GM18951 (cell line): Measurements from ENCODE around the gene ARHGAP35.

Experiments
- POLR2A ChIP-seq: IDR thresholded peaks from 4 replicates; pipeline ENCODE4 v1.6.1; 2011; ENCODE audit warnings: mild to moderate bottlenecking; ENCODE audit not compliant: insufficient read length, insufficient read depth; ENCODE audit errors: extremely low read depth
- in situ Hi-C: fragments of 300-500 bp; cut with MboI; formaldehyde crosslinking; loops from one replicate; pipeline ENCODE4 v1.12.0; 2022; ENCODE audit warnings: low sequenced_read_pairs, mixed read lengths, inconsistent platforms; ENCODE audit not compliant: unreplicated experiment

Gene ARHGAP35

DNA sequence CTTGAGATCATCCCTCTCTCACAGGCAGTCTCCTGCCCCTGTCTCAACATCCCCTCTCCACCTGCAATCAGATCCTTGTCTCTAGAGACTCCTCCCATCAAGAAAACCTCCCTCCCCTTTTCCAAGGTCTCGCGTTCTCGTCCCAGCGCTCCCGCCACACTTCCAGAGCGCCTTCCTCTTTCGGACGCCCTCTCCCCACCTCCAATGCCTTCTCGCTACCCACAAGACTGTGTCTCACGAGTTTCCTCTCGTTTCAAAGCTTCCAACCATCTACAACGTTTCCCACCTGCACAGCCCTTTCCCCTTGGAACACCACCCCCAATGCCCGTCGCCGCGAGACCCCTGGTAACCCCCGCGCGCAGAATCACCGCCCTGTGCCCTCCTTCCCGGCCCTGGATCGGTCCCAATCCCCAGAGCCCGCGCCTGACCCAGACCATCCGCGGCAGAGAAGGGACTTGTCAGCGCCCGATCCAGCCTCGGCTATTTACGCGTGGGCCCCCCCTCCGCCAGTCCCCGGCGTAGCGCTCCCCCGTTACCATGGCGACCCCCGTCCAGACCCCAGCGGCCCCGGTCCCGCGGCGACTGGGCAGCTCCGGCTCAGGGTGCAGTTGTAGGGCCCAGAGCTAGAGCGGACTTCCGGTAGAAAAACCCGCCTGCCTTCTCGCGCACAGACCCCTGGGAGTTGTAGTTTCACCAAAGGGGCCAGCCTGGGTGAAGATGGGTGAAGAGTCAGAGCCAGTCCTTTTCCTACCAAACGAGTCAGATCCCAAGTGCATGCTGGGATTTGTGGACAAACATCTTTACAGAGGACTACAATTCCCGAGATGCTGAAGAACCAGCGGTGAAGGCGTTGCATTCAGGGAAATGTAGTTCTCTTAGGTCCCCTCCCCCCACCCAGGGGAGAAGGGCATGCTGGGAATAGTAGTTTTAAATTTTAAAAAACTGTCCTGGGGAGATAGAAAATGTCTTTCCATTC, 10.3 kb upstream of the ARHGAP35 start, which contains the start of gene AP2S1:
Gene AP2S1 (minus strand): TSS at position 619 of the 976 bp plus-strand sequence. CDS start 80 bp downstream, at position 539.
- in situ Hi-C loops, result loop anchor here (10.0 kb wide), 1 partner anchor 144 kb away; no protein-coding TSS in a partner anchor
- peak; percentile 83 for TF ChIP-seq POLR2A

DNA sequence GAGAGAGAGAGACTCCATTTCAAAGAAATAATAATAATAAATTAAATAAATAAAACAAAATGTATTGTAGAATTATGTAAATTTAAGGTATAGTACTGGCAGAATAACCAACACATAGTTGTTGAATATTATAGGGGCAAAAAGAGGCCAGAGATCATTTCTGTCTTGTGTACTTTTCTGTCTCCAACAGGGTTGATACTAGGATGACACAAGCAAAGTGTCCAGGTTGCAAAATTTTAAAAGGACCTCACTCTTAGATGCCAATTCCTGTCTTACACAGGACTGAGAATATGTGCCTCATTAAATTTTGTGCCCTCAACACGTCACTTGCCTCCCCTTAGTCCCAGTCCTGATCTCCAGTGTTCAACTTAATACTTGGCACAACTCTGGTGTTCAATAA, 8.0 kb upstream of the ARHGAP35 start:
- no peak for TF ChIP-seq POLR2A
- in situ Hi-C loops, result loop anchor here (10.0 kb wide), 1 partner anchor 142 kb away; no protein-coding TSS in a partner anchor

DNA sequence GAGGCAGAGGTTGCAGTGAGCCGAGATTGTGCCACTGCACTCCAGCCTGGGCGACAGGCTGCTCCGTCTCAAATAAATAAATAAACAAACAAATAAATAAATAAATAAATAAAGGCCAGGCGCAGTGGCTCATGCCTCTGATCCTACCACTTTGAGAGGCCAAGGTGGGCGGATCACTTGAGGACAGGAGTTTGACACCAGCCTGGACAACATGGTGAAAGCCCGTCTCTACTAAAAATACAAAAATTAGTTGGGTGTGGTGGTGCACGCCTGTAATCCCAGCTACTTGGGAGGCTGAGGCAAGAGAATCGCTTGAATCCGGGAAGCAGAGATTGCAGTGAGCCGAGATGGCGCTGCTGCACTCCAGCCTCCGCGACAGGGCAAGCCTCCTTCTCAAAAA, 6.1 kb upstream of the ARHGAP35 start:
- in situ Hi-C loops, result loop anchor here (10.0 kb wide), 1 partner anchor 140 kb away; no protein-coding TSS in a partner anchor

DNA sequence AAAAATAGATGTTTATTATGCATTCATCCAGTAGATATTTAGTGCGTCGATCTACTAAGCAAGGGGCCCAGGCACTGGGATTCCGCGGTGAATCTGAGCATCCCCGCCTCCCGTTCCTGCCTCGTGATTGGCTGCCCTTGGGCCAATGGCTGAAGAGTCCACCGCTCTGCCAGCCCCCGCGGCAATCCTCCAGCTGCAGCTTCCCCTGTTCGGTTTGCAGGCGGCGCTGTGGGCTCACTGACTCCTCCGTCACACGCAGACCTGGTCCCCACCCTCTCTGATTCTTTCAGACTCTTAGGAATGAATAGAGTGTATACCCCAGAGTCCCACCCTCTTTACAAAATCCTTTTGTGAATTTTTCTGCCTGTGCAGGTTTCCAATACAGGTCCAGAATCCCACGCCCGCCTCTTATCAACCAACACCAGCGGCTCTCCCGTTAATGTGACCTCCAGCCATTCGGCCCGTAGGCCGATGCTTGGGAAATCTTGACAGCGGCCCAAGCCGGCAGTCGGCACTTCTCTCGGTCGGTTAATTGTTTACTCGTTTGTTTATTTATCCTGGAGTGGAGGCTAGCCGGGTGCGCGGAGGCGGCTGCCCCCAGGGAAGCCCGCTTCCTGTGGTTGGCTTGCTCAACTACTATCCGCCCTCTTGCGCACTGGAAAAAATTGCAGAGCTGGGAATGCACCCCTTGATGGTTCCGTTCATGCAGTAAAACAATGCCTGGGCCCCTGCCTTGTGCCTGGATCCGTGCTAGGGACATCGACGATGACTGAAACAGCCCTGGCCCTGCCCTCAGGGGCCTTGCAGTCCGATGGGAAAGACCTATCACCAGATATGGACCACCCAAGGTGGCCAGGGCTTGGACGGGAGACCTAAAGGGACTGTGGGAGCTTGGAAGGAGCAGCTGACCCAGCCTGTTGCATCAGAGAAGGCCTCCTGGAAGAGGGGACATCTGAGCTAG, 4.5 kb upstream of the ARHGAP35 start:
- TF ChIP-seq POLR2A, result no peak
- in situ Hi-C loops, result loop anchor here (10.0 kb wide), 1 partner anchor 138 kb away; no protein-coding TSS in a partner anchor

DNA sequence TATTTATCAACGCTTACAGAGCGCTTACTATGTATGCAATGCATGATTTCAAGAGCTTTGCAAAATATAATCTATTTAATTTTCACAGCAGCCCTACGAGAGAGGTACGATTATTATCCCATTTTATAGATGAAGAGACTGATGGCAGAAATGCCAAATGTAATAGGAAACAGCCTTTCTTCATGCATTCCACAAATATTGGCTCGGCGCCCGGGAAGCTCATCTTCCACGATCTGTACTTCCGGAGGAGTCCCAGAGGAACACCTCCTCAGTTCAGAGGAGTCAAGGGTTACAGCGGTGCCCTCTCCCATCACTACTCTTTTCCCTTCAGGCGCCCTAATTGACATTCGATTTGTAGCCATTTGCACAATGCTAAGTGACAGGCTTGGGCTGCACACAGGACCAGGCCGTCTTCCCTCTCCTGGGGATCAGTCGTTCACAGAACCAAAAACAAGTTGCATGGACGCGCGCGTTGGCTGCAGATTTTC, 1.1 kb upstream of the ARHGAP35 start:
- in situ Hi-C loops, result loop anchor here (10.0 kb wide), 1 partner anchor 135 kb away; no protein-coding TSS in a partner anchor
- no peak for TF ChIP-seq POLR2A

DNA sequence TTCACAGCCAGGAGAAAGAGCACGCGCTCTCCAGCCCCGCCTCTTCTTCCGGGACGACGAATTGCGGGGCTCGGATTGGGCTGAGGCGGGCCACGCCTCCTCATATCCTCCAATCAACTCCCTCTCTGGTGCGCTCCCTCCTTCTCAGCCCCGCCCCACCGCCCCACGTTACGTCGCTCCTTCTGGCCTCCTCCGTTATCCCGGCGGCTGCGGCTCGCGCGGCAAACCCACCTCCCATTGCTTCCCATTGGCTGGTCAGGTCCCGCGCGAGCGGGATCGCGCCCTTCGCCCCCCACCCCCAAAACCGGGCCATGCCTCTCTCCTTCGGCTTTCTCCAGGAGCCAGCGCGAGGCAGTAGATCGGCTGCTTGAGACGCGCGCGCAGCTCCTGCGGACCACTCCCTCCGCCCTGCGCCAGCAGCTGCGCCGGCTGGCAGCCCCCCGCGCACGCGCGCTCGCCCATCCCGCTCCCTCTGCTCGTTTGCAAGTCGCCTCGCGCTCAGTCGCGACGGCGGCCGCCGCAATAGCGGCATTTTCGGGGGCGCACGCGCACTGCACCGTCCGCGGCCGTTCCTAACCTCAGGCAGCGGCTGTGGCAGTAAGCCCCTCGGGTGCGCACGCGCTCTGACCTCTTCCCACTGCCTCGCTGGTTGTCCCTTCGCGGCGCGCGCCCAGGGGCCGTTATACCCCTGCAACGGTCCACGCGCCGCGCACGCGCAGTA, 512 bp upstream of the ARHGAP35 start:
- peak; percentile 87 for TF ChIP-seq POLR2A
- in situ Hi-C loops, result no loop called here

DNA sequence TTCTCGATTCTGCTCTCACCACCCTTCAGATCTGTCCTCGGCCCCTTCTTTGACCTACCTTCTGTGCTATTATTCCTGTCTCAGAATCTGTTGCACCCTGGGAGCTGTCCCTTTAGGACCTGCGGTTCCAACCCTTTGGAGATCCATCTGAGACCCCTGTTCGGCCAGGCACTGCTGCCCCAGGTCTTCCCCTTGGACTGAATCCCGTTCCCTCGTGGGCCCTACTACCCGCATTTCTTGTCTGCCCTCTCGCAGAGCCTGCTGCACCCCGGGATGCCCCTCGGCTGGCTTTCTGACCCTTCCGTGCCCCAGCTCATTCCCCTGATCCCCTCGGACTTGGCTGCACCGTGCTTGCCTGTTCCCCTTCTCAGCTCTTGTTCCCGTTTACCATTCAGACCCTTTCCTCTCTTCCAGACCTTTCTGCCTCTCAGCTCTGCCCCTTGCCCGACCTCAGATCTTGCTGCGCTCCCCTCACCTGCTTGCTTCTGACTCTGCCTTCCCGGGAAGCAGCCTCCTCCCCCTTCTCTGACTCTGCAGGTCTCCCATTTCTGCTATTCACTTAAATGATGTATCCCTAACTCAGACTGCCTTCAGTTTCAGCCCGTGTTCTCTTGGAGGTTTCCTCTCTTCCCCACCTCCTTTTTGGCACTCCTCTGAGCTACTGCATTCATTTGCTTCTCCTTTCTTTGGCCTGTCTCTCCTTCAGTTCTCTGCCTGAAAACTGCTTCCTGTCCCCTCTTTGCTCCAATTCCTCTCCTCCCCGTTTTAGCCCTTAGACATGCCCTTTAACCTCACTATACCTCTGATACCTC, 1.1 kb downstream of the ARHGAP35 start:
- in situ Hi-C loops, result no loop called here
- TF ChIP-seq POLR2A, result no peak

DNA sequence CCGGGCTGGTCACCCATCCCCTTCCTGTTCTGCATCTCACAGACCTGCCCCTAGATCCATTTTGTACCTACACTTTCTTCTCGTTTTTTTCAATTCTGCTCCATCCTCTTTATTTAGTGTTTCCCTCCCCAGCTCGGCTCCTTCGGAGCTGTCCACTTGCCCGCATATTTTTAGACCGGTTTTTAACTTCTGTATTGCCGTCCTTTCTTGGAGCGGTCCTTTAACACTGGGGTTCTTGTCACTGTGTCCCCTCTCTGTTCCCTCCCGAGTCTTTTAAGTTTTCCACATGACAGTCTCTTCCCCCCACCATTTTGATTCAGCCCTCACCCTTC, 1.7 kb downstream of the ARHGAP35 start:
- in situ Hi-C loops, result no loop called here
- no peak for TF ChIP-seq POLR2A

DNA sequence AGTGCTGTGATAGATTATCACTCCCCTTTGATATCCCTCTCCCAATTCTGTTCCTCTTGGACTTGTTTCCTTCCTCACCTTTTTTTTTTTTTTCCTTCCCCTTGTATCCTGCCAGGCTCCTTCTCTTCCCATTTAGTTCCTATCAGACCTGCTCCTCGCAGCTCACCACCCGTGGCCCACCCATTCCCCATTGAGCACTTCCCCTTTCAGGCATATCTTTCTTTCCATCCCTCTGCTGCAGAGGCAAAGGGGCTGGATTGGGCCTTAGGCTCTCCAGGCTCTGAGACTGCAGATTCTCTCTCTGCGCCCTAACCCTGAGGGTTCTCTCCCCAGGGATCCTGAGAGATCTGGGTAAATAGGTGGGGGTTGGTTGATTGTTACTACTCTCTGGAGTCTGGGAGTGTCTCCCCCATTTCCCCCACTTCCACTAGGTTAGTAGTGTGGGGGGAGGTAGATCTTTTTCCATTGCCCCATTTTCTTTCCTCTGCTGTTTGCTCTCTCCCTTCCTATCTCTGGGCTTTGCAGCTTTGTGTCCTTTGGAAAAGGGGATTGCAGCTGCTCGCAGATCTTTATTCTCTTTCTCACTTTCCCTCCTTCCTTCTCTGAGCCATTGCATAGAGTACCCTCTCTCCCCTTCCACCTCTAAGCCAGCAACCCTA, 2.3 kb downstream of the ARHGAP35 start:
- in situ Hi-C loops, result no loop called here
- TF ChIP-seq POLR2A, result no peak

DNA sequence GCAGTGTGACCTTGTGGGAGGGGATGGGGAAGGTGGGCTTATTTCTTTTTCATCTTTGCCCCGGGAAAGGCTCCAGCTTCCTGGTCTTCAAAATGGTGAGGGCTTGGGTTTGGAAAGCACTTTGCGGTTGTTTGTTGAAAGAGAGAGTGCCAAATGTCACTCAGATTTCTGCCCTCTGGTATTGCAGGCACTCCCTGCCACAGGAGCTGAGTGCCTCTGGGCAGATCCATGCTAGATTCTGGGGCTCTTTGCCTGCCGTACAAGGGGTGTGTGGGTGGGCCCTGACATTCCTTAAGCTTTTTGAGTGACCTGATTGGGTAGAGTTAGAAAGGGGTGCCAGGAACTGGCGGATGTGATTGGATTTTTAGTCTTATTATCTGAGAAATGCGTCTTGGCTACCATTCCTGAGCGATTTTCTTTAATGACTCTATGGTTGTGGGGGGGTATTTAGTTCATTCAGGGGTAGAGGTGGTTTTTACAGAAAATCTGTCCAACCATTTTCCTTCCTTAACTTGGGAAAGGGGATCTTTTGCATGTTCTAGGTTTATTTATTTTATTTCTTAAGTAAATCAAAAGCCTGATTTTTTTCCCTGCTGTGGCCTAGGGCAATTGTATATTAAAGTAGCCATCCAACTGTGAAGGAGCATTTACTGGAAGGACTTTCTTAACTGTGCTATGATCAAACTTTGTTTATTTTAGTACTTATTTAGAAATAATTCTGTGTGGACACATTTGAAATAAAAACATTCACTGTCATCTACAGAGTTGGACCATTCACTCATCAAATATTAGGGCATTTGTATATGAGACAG, 3.2 kb downstream of the ARHGAP35 start:
- in situ Hi-C loops, result no loop called here
- TF ChIP-seq POLR2A, result no peak

DNA sequence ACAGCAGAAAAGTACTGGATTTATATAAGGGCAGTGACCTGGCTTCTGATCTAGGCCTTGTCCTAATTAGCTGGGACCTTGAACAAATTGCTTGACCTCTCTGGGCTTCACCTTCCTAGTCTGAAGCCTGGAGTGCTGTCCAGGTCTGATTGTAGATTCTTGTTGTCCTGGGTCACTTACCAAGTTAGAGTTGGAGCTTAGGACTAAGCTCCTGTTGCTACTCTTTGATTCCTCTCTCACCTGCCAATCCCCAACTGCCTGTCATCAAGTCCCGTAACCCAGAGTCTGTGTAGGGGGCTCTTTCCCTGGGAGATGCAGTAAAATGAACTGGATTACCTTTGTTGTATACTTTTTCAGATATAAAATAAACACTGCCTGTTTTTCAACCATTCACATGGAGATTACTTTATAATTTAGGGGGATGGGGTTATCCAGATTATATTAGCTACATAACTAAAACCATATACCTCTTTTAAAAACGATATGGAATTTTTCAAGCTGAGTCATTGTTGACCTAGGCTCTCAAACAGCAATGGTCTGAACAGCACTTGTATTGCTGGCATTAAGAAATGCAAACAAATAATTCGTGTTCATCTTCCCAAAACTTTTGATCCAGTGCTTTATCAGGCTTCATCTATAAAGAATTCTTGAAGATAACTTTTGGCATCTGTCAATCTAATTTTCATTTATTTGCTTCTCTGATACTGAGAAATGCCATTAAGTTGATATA, 5.8 kb downstream of the ARHGAP35 start:
- in situ Hi-C loops, result no loop called here
- TF ChIP-seq POLR2A, result no peak
